HG02973 (cell line): ENCODE results near the gene ACBD6.
"Not testable (repeated sequence)": the region's sequence is repeated elsewhere in the genome, so short reads cannot be mapped to it uniquely, and the experiment has no call there.

Experiments
- ATAC-seq: cut with Tn5 transposase; IDR thresholded peaks from one replicate; pipeline ENCODE4 v1.9.1; 2021; ENCODE audit warnings: moderate library complexity; ENCODE audit not compliant: unreplicated experiment

The ACBD6 gene

DNA sequence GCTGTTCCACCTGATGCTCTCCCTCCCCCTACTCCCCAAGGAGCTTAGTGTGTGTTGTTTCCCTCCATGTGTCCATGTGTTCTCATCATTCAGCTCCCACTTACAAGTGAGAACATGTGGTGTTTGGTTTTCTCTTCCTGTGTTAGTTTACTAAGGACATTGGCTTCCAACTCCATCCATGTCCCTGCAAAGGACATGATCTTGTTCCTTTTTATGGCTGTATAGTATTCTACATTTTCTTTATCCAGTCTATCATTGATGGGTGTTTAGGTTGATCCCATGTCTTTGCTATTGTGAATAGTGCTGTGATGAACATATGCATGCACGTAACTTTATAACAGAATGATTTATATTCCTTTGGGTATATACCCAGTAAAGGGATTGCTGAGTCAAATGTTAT lies 81.2 kb downstream of the ACBD6 start:
- not testable (repeated sequence) for ATAC-seq

DNA sequence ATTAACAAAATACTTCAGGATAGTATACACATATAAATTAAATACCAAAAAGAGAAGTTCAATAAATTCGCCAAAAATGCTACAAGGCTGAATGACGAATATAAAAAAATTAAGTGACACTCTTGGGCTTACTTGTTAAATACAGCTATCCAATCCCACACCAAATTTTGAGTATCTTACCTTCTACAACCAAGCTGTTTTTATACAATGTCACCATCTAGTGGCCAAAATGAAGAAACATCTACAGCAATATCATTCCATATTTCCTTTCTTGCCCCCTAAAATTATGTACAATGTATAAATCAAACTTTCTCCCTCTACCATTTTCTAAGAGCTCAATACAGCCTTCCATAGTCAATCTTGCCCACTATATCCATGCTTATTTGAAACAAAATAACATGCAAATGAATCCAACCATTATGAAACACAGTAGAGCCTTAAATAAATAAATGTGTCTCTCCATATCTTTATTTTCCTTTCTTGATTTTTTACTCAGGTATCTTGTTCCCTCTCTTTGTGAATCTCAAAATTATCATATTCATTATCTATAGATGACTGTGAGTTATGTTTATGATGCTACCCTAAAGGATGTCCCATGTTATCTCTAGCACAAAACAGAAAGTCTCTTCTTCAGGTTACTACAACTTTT lies 86.3 kb downstream of the ACBD6 start:
- no peak for ATAC-seq

DNA sequence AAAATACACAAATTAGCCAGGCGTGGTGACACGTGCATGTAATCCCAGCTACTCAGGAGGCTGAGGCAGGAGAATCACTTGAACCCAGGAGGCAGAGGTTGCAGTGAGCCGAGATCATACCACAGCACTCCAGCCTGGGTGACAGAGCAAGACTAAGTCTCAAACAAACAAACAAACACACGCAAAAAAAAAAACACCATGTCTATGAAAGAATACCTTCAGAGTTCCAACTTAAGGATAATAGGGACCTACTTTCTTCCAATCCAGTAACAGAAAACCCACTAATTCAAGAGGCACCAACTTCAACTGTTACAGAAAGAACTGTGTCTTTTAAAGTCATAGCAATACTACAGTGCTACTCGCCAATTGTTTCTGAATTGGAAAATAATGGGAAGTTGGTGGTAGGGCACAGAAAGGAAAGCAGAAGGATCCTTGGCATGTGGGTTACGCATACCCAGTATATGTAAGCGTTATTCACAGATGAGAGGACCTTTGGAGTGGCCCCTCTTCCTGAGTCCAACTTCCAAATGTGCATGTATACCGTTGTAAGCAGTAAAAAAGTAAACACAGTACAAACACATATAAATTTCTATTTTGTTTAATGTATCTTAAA lies 87.0 kb downstream of the ACBD6 start:
- ATAC-seq = no peak

DNA sequence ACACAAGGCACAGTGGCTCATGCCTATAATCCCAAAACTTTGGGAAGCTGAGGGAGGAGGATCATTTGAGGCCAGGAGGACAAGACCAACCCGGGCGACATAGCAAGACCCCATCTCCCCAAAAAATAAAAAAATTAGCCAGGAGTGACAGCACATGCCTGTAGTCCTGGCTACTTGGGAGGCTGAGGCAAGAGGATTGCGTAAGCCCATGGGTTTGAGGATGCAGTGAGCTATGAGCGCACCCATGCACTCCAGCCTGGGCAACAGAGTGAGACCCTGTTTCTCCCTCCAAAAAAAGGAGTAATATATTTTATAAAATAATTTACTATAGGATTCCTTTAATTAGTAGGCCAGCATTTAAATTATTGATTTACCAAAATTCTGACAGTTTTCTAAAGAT lies 89.8 kb downstream of the ACBD6 start:
- ATAC-seq = no peak

DNA sequence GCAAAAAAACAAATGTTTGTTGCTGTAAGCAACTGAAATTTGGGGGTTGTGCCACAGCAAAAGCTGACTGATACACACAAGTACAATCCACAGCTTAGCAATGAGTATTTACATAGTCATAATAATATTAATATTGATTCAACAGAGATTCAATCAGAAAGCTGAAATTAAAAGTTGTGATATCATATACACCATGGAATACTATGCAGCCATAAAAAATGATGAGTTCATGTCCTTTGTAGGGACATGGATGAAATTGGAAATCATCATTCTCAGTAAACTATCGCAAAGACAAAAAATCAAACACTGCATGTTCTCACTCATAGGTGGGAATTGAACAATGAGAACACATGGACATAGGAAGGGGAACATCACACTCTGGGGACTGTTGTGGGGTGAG lies 94.2 kb downstream of the ACBD6 start:
- ATAC-seq = not testable (repeated sequence)

GRCh38 chr1:180407051-180407450 lies 95.3 kb downstream of the ACBD6 start:
- no peak for ATAC-seq

DNA sequence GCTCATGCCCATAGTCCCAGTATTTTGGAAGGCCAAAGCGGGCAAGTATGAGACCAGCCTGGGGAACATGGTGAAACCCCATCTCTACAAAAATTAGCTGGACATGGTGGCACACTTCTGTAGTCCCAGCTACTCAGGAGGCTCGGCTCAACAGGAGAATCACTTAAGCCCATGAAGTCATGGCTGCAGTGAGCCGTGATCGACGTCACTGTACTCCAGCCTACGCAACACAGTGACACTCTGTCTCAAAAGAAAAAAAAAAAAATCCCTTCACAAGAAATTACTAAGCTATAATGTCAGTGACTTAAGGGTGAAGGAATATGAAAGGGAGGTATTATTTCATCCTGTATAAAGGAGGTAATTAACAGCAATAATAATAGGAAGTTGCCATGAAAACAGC lies 99.8 kb downstream of the ACBD6 start:
- ATAC-seq = no peak

DNA sequence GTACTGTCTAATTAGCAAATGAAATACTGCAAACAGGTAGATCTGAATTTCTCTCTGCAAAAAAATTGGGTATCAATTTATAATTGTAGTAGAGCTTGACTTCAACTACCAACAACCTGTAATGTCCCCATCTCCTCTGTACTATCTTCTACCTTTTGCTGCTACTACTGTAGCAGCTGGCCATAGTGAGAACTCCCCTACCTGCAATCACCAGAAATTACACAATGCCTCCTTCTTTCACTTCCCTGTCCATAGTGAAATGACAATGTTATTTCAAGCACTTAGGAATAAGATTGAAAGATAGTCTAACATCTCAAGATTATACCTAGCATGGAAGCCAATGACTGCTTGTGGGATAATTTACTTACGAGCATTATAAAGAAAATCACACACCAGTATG lies 100.4 kb downstream of the ACBD6 start:
- ATAC-seq = no peak

- ATAC-seq = no peak
Observed at GRCh38 chr1:180397175-180397574, 105.2 kb downstream of the ACBD6 start.

GRCh38 chr1:180392427-180393145 lies 109.8 kb downstream of the ACBD6 start:
- ATAC-seq = no peak

DNA sequence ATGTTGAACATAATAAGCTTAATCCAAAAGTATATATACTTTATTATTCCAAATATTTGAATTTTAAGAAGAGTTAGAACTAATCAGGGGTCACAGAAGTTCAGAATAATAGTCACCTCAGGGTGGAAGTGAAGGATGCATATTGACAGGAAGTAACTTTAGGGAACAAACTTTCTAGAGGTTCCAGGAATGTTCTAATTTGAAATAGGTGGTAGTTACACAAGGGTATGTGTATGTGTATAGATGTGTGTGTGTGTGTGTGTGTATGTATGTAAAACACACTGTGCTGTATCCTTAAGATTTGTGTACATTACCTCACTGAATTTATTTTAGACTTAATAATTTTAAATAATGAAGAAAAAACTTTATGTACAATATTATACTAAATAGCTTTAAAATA lies 110.4 kb downstream of the ACBD6 start:
- ATAC-seq = no peak

- ATAC-seq = no peak
Observed at GRCh38 chr1:180387413-180387812, 115.0 kb downstream of the ACBD6 start.

GRCh38 chr1:180386745-180387367 lies 115.5 kb downstream of the ACBD6 start:
- no peak for ATAC-seq

GRCh38 chr1:180385144-180385543 lies 117.2 kb downstream of the ACBD6 start:
- ATAC-seq = no peak

- ATAC-seq = no peak
Observed at GRCh38 chr1:180384286-180385005, 117.9 kb downstream of the ACBD6 start.

- ATAC-seq = no peak
Observed at GRCh38 chr1:180382326-180383115, 119.9 kb downstream of the ACBD6 start.

- no peak for ATAC-seq
Observed at GRCh38 chr1:180381184-180381580, 121.2 kb downstream of the ACBD6 start.

DNA sequence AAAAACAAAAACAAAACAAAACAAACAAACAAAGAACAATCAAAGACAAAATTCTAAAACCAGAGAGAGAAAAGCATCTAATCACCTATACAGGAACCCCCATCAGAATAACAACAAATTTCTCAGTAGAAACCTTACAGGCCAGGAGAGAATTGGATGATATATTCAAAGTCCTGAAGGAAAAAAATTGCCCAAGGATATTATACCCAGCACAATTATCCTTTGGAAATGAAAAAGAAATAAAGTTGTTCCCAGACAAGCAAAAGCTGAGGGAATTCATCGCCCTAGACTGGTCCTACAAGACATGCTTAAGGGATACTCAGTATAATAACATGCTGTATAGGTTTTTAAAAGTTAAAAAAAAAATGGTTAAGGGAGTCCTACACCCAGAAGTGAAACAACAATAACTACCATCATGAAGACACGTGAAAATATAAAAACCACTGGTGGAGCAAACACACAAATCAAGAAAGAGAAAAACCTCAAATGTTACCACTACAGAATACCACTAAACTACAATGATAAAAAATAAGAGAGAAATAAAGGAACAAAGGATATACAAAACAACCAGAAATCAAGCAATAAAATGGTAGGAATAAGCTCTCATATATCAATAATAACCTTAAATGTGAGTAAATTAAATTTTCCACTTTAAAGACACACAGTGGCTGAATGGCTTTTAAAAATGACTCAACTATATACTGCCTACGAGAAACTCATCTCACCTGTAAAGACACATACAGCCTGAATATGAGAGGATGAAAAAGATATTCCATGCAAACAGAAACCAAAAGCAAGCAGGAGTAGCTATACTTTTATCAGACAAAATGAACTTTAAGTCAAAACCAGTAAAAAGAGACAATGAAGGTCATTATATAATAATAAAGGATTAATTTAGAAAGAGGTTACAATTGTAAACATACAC lies 121.9 kb downstream of the ACBD6 start:
- ATAC-seq = no peak

GRCh38 chr1:180376800-180377199 lies 125.6 kb downstream of the ACBD6 start:
- no peak for ATAC-seq
